K562 (cell line): ENCODE results near the gene ID2. TPM values are rescaled to one million over a fixed set of nuclear protein-coding genes. Genes with fewer than 3 reads are reported as not detected.
A peak's percentile ranks its signal among the peaks of the same experiment; 100 is the strongest.

ENCODE experiments used
- ATAC-seq: fragments of 200-7000 bp; cut with Tn5 transposase; 3 replicates; pipeline ENCODE4 v1.9.1; 2020; ENCODE audit warnings: moderate library complexity
- BruUV-seq: library from RNA; stranded (reverse); fragments of 400-500 nt; replicated peaks from 2 replicates; lab custom pipeline; 2021; lab: Mats Ljungman, UMichigan
- CTCF ChIA-PET: fragments of 300-600 bp; formaldehyde crosslinking; extraction: SDS; loops from one replicate; lab custom pipeline; 2021; ENCODE audit warnings: low intra/inter-chr PET ratio; lab: Yijun Ruan, JAX
- POLR2A ChIA-PET: fragments of 300-600, 350-650 bp; sonication (Branson Sonifier 250); formaldehyde crosslinking; extraction: SDS; loops from one replicate; lab custom pipeline; 2021; ENCODE audit warnings: antibody characterized with exemption, inconsistent platforms; lab: Yijun Ruan, JAX
- DNase-seq, 4 experiments: peaks; one replicate each; pipeline versions ENCODE4 v3.0.0 to v3.0.0-alpha.2; 2011 to 2018; ENCODE audit warnings: low spot score in 3 of 4, mixed read lengths in 3 of 4; ENCODE audit errors: extremely low read depth in 1 of 4
- FAIRE-seq: peaks from 2 replicates; lab custom pipeline; 2011; peaks lifted over from hg19 to GRCh38; lab: Jason Lieb, UNC
- H2AFZ ChIP-seq: 2 replicates; pipeline ENCODE4 v1.6.0; 2011; ENCODE audit warnings: low read depth, low read length, control low read depth, inconsistent platforms
- H3K27ac ChIP-seq: fragments of 200-600 bp; 3 replicates; pipeline ENCODE4 v1.8.0; 2011; ENCODE audit warnings: low read depth, mild to moderate bottlenecking, control low read depth, inconsistent platforms, low read length, moderate library complexity, mixed read lengths; ENCODE audit errors: extremely low read depth
- H3K27me3 ChIP-seq, 2 experiments: fragments of 300-600 bp in 1 of 2; 2 replicates in 1 of 2; 3 replicates in 1 of 2; pipeline versions ENCODE4 v1.6.0 to v1.8.0; 2011; ENCODE audit warnings: inconsistent platforms in 2 of 2, low read length in 2 of 2, mild to moderate bottlenecking in 1 of 2, mixed read lengths in 1 of 2, moderate library complexity in 1 of 2; ENCODE audit not compliant: control insufficient read depth in 2 of 2, insufficient read depth in 2 of 2
- H3K36me3 ChIP-seq: fragments of 300-600 bp; 3 replicates; pipeline ENCODE4 v1.8.0; 2011; ENCODE audit warnings: mild to moderate bottlenecking, low read length, inconsistent platforms; ENCODE audit not compliant: control insufficient read depth, insufficient read depth
- H3K4me1 ChIP-seq, 2 experiments: fragments of 200-600 bp in 1 of 2; replicated peaks in 1 of 2; 2 replicates in 1 of 2; 3 replicates in 1 of 2; pipeline versions ENCODE4 v1.5.1 to v1.8.0; 2011; ENCODE audit warnings: inconsistent platforms in 2 of 2, low read length in 2 of 2, mild to moderate bottlenecking in 1 of 2, mixed read lengths in 1 of 2, moderate library complexity in 1 of 2; ENCODE audit not compliant: control insufficient read depth in 2 of 2, insufficient read depth in 2 of 2
- H3K4me2 ChIP-seq: 2 replicates; pipeline ENCODE4 v1.6.1; 2011; ENCODE audit warnings: low read length, control low read depth, inconsistent platforms, mixed read lengths; ENCODE audit not compliant: insufficient read depth
- H3K4me3 ChIP-seq: fragments of 200-600 bp; sonication (generic), shearing (Covaris generic); 2 replicates; pipeline ENCODE4 v1.5.1; 2016; ENCODE audit warnings: control low read depth, inconsistent platforms
- H3K79me2 ChIP-seq: fragments of 200-600 bp; 3 replicates; pipeline ENCODE4 v1.8.0; 2011; ENCODE audit warnings: low read length, inconsistent platforms; ENCODE audit not compliant: control insufficient read depth, insufficient read depth
- H3K9ac ChIP-seq, 2 experiments: 2 replicates each; pipeline versions ENCODE4 v1.6.0 to v1.6.1; 2011; ENCODE audit warnings: low read depth in 2 of 2, low read length in 2 of 2, control low read depth in 1 of 2, inconsistent platforms in 1 of 2, mild to moderate bottlenecking in 1 of 2, mixed read lengths in 1 of 2; ENCODE audit not compliant: insufficient read depth in 1 of 2
- H3K9me1 ChIP-seq: one replicate; pipeline ENCODE4 v1.6.0; 2011; ENCODE audit warnings: inconsistent platforms, mild to moderate bottlenecking, low read length, moderate library complexity; ENCODE audit not compliant: control insufficient read depth, insufficient read depth
- H3K9me3 ChIP-seq: replicated peaks from 2 replicates; pipeline ENCODE4 v1.5.1; 2011; ENCODE audit warnings: low read depth, low read length, inconsistent platforms; ENCODE audit not compliant: control insufficient read depth, insufficient read depth
- H4K20me1 ChIP-seq: replicated peaks from 2 replicates; pipeline ENCODE4 v1.6.1; 2011; ENCODE audit warnings: low read length, inconsistent platforms, mixed read lengths; ENCODE audit not compliant: control insufficient read depth, insufficient read depth
- ATF2 ChIP-seq: sonication (generic); formaldehyde crosslinking; IDR thresholded peaks from 2 replicates; pipeline ENCODE4 v1.8.1; 2022; ENCODE audit warnings: missing genetic modification reagents
- CEBPB ChIP-seq: fragments of 450-650 bp; IDR thresholded peaks from 2 replicates; pipeline ENCODE4 v1.6.1; 2016; ENCODE audit warnings: missing genetic modification characterization, missing compliant biosample characterization
- GATA2 ChIP-seq: sonication (generic); formaldehyde crosslinking; IDR thresholded peaks from 2 replicates; pipeline ENCODE4 v1.4.0; 2020; ENCODE audit warnings: mild to moderate bottlenecking, missing genetic modification reagents
- HDAC3 ChIP-seq: fragments of 450-650 bp; IDR thresholded peaks from 2 replicates; pipeline ENCODE4 v1.6.1; 2018; ENCODE audit warnings: borderline replicate concordance, mild to moderate bottlenecking, moderate library complexity; ENCODE audit not compliant: partially characterized antibody
- RBBP5 ChIP-seq: fragments of 200-600 bp; sonication (generic); IDR thresholded peaks from 2 replicates; pipeline ENCODE4 v1.6.1; 2012; ENCODE audit warnings: borderline replicate concordance, mild to moderate bottlenecking, low read length, control low read depth, inconsistent platforms; ENCODE audit not compliant: insufficient read depth, poor library complexity, severe bottlenecking
- TEAD4 ChIP-seq, 2 experiments: sonication (generic) in 1 of 2; formaldehyde crosslinking in 1 of 2; IDR thresholded peaks; 2 replicates each; pipeline versions ENCODE4 v1.6.1 to v1.8.0; 2012 to 2022; ENCODE audit warnings: borderline replicate concordance in 1 of 2, inconsistent platforms in 1 of 2, low read length in 1 of 2, mild to moderate bottlenecking in 1 of 2, missing genetic modification reagents in 1 of 2
- TFAM ChIP-seq: fragments of 250-450 bp; sonication (Bioruptor Pico); conservative IDR thresholded peaks from 2 replicates; pipeline ENCODE4 v1.5.0; 2021; ENCODE audit warnings: mild to moderate bottlenecking, moderate library complexity
- VEZF1 ChIP-seq: fragments of 200-800 bp; sonication (Bioruptor generic); IDR thresholded peaks from 2 replicates; pipeline ENCODE4 v1.6.1; 2017; ENCODE audit warnings: missing genetic modification characterization, missing compliant biosample characterization
- ZBTB33 ChIP-seq: sonication (generic); formaldehyde crosslinking; IDR thresholded peaks from 2 replicates; pipeline ENCODE4 v1.8.1; 2023; ENCODE audit warnings: mild to moderate bottlenecking, missing genetic modification reagents
- WGBS: fragments of 100-300 bp; shearing (Covaris generic); methylation state at CpG from one replicate; pipeline ENCODE4 v1.1.6; 2016; ENCODE audit warnings: low coverage, mixed read lengths; ENCODE audit not compliant: insufficient coverage; ENCODE audit errors: missing lambda C conversion rate; 5-methylcytosine and 5-hydroxymethylcytosine counted together
- in situ Hi-C: fragments of 300-500 bp; cut with MboI; formaldehyde crosslinking; loops from 4 replicates; pipeline ENCODE4 v1.15.0; 2018; ENCODE audit warnings: inconsistent platforms, mixed read lengths
- intact Hi-C: fragments of 100-400 bp; cut with micrococcal nuclease; formaldehyde crosslinking; loops from 2 replicates; pipeline ENCODE4 v1.14.2; 2022
- polyA plus RNA-seq, 8 experiments: library from polyadenylated mRNA; depleted of rRNA in 4 of 8; stranded (reverse) in 5 of 8; unstranded in 3 of 8; fragments of >200 nt; fragmentation: Nextera tagmentation in 2 of 8; fragmentation: Illumina TruSeq in 1 of 8; extraction: Ambion mirVana in 2 of 8; extraction: Trizol in 1 of 8; gene quantifications; 2 replicates each; pipeline versions ENCODE4 v1.2.1 to v1.2.3, GENCODE V29; 2011 to 2014; ENCODE audit warnings: inconsistent platforms in 1 of 8, missing spikeins in 1 of 8
- total RNA-seq, 7 experiments: library from RNA; depleted of rRNA in 6 of 7; stranded (reverse); fragments of >200 nt in 6 of 7; fragmentation: Illumina TruSeq in 2 of 7; extraction: Trizol in 2 of 7; gene quantifications; 2 replicates each; pipeline versions ENCODE4 v1.2.1 to v1.2.3, GENCODE V29; 2011 to 2021; ENCODE audit warnings: low replicate concordance in 1 of 7

The ID2 gene
- total and polyA plus RNA-seq, 9 of the 15 experiments (the other 6 are each of a cell fraction or from before 2014, with no cell fraction given) = 8.0 to 35.7 (median 16.6) TPM

GRCh38 chr2:8676921-8677645 lies 4.8 kb upstream of the ID2 start (continued):
- peak; percentile 40; the same call in 1 of the 2 replicates for TF ChIP-seq ZBTB33 (CRISPR knock-in tag)

GRCh38 chr2:8677646-8678592 lies 3.9 kb upstream of the ID2 start:
- peak; percentile 26 for ATAC-seq
- Histone ChIP-seq H3K4me3 (peak overlapping the region; percentile 35), H3K4me1 (peaks cover 26 to 42% of the 10 kb centered on the region in 2 experiments), H3K9me1 (no peaks in the 10 kb centered on the region), H3K4me2 (peak overlapping the region; percentile 89), H2AFZ (peak overlapping the region; percentile 90), H3K9me3 (no peaks in the 10 kb centered on the region; the same call in none of the 2 replicates), H3K27ac (peak overlapping the region; percentile 88), H4K20me1 (peaks cover 6% of the 10 kb centered on the region), H3K36me3 (no peaks in the 10 kb centered on the region), H3K27me3 (no peaks in the 10 kb centered on the region), H3K9ac (peak overlapping the region; percentile 62 to 66), H3K79me2 (peaks cover 14% of the 10 kb centered on the region)
- POLR2A ChIA-PET = interaction anchor here (0.6 to 2.1 kb wide), 10 partner anchors 8 to 158 kb away, joined by 3 to 8 read pairs (median 3); no protein-coding TSS in a partner anchor
- no TSS peak for BruUV-seq
- intact Hi-C loops = loop anchor here (5.0 kb wide), 1 partner anchor 1786 kb away; no protein-coding TSS in a partner anchor
- FAIRE-seq = peak; percentile 94
- CTCF ChIA-PET = interaction anchor here (0.8 kb wide), 1 partner anchor 1425 kb away, joined by 6 read pairs; no protein-coding TSS in a partner anchor
- peak; percentile 52 to 88 (median 72) for DNase-seq
- 1% methylated on average over 32 of the region's 41 CpGs for WGBS
- in situ Hi-C loops = loop anchor here (25.0 kb wide), 2 partner anchors 666 to 1591 kb away; no protein-coding TSS in a partner anchor
- TF ChIP-seq RBBP5 (peak; percentile 63), GATA2 (peak; percentile 48; the same call in 1 of the 2 replicates), ATF2 (CRISPR knock-in tag) (no peak), TEAD4 (IDR thresholded peaks at IDR 0.05; ENCODE audit: low read length) (peak; percentile 86), TEAD4 (CRISPR knock-in tag; IDR thresholded peaks at IDR 0.05; ENCODE audit: borderline replicate concordance) (no peak), CEBPB (tag) (peak; percentile 27; the same call in 1 of the 2 replicates), HDAC3 (peak; percentile 92), TFAM (CRISPR knock-in tag) (no peak), VEZF1 (CRISPR knock-in tag) (peak; percentile 93)
